H9 (cell line): ENCODE results near the gene AMPH. TPM values are rescaled to one million over a fixed set of nuclear protein-coding genes. Genes with fewer than 3 reads are reported as not detected.

Source experiments
- DNase-seq: peaks from one replicate; pipeline ENCODE4 v3.0.0-alpha.2; 2017
- H2AFZ ChIP-seq: one replicate; pipeline ENCODE4 v1.6.1; 2013; ENCODE audit warnings: mild to moderate bottlenecking, low read length, control low read depth, moderate library complexity
- H2AK5ac ChIP-seq: 2 replicates; pipeline ENCODE4 v1.6.1; 2013; ENCODE audit warnings: low read length, control low read depth, mixed read lengths; ENCODE audit not compliant: insufficient read length
- H2BK120ac ChIP-seq: one replicate; pipeline ENCODE4 v1.6.1; 2013; ENCODE audit warnings: low read depth, mild to moderate bottlenecking, low read length, control low read depth, inconsistent platforms; ENCODE audit not compliant: poor library complexity, severe bottlenecking
- H2BK12ac ChIP-seq: 2 replicates; pipeline ENCODE4 v1.6.1; 2013; ENCODE audit warnings: low read length, control low read depth, mixed read lengths, low read depth; ENCODE audit not compliant: insufficient read length
- H2BK15ac ChIP-seq: 2 replicates; pipeline ENCODE4 v1.6.1; 2013; ENCODE audit warnings: low read depth, low read length, control low read depth
- H2BK20ac ChIP-seq: one replicate; pipeline ENCODE4 v1.6.1; 2013; ENCODE audit warnings: low read depth, mild to moderate bottlenecking, low read length, control low read depth, inconsistent platforms; ENCODE audit not compliant: poor library complexity, severe bottlenecking
- H2BK5ac ChIP-seq: 2 replicates; pipeline ENCODE4 v1.6.1; 2013; ENCODE audit warnings: low read length, control low read depth, mixed read lengths; ENCODE audit not compliant: insufficient read length
- H3K14ac ChIP-seq: 2 replicates; pipeline ENCODE4 v1.6.1; 2013; ENCODE audit warnings: low read length, control low read depth; ENCODE audit not compliant: insufficient read depth
- H3K18ac ChIP-seq: 2 replicates; pipeline ENCODE4 v1.6.1; 2013; ENCODE audit warnings: low read depth, mild to moderate bottlenecking, mixed read lengths, low read length, control low read depth; ENCODE audit not compliant: insufficient read length
- H3K23ac ChIP-seq: 2 replicates; pipeline ENCODE4 v1.6.1; 2013; ENCODE audit warnings: low read length, control low read depth, mixed read lengths, low read depth; ENCODE audit not compliant: insufficient read length
- H3K23me2 ChIP-seq: 2 replicates; pipeline ENCODE4 v1.6.1; 2013; ENCODE audit warnings: low read depth, mild to moderate bottlenecking, mixed read lengths, low read length, control low read depth; ENCODE audit not compliant: insufficient read length, poor library complexity, severe bottlenecking
- H3K27ac ChIP-seq: 2 replicates; pipeline ENCODE4 v1.5.1; 2013; ENCODE audit warnings: low read length, control low read depth, mixed read lengths, low read depth; ENCODE audit not compliant: insufficient read length
- H3K27me3 ChIP-seq: 2 replicates; pipeline ENCODE4 v1.6.1; 2013; ENCODE audit warnings: low read length, control low read depth, inconsistent platforms; ENCODE audit not compliant: insufficient read depth
- H3K4ac ChIP-seq: 2 replicates; pipeline ENCODE4 v1.6.1; 2013; ENCODE audit warnings: low read depth, mild to moderate bottlenecking, control low read depth, inconsistent platforms, low read length, moderate library complexity
- H3K4me1 ChIP-seq: 2 replicates; pipeline ENCODE4 v1.6.1; 2013; ENCODE audit warnings: low read length, control low read depth, inconsistent platforms; ENCODE audit not compliant: insufficient read depth
- H3K4me2 ChIP-seq: 2 replicates; pipeline ENCODE4 v1.6.1; 2013; ENCODE audit warnings: low read length, control low read depth, mixed read lengths; ENCODE audit not compliant: insufficient read length, insufficient read depth
- H3K56ac ChIP-seq: 2 replicates; pipeline ENCODE4 v1.6.1; 2013; ENCODE audit warnings: low read depth, mild to moderate bottlenecking, mixed read lengths, low read length, control low read depth; ENCODE audit not compliant: insufficient read length
- H3K79me1 ChIP-seq: 2 replicates; pipeline ENCODE4 v1.6.1; 2013; ENCODE audit warnings: low read depth, mild to moderate bottlenecking, moderate library complexity, low read length, control low read depth, inconsistent platforms; ENCODE audit not compliant: insufficient read depth, poor library complexity, severe bottlenecking
- H3K79me2 ChIP-seq: 2 replicates; pipeline ENCODE4 v1.6.1; 2013; ENCODE audit warnings: low read length, control low read depth, inconsistent platforms; ENCODE audit not compliant: insufficient read depth
- H3K9ac ChIP-seq: 2 replicates; pipeline ENCODE4 v1.6.1; 2013; ENCODE audit warnings: low read length, control low read depth, mixed read lengths; ENCODE audit not compliant: insufficient read length; ENCODE audit errors: extremely low read depth
- H3K9me3 ChIP-seq: one replicate; pipeline ENCODE4 v1.6.1; 2013; ENCODE audit warnings: low read depth, low read length, inconsistent platforms; ENCODE audit not compliant: control insufficient read depth
- H3T11ph ChIP-seq: one replicate; pipeline ENCODE4 v1.6.1; 2013; ENCODE audit warnings: mild to moderate bottlenecking, low read length, control low read depth, inconsistent platforms
- H4K20me1 ChIP-seq: one replicate; pipeline ENCODE4 v1.6.1; 2013; ENCODE audit not compliant: control insufficient read depth, insufficient read length, insufficient read depth
- H4K5ac ChIP-seq: 2 replicates; pipeline ENCODE4 v1.6.1; 2013; ENCODE audit warnings: low read depth, mild to moderate bottlenecking, mixed read lengths, low read length, control low read depth; ENCODE audit not compliant: insufficient read length
- H4K8ac ChIP-seq: replicated peaks from 2 replicates; pipeline ENCODE4 v1.6.1; 2013; ENCODE audit warnings: low read length, control low read depth, mixed read lengths, low read depth; ENCODE audit not compliant: insufficient read length
- H4K91ac ChIP-seq: 2 replicates; pipeline ENCODE4 v1.6.1; 2013; ENCODE audit warnings: low read depth, mild to moderate bottlenecking, moderate library complexity, mixed read lengths, low read length, control low read depth; ENCODE audit not compliant: insufficient read length
- H3K27ac Mint-ChIP-seq, 3 experiments: 2 replicates in 2 of 3; 3 replicates in 1 of 3; pipeline ENCODE4 v1.8.0; 2020 to 2021; ENCODE audit warnings: mixed read lengths in 3 of 3, mild to moderate bottlenecking in 1 of 3, moderate library complexity in 1 of 3
- H3K27me3 Mint-ChIP-seq: 2 replicates; pipeline ENCODE4 v1.8.0; 2021; ENCODE audit warnings: low read depth, mild to moderate bottlenecking, moderate library complexity, mixed read lengths
- H3K36me3 Mint-ChIP-seq, 3 experiments: 2 replicates in 2 of 3; 3 replicates in 1 of 3; pipeline ENCODE4 v1.8.0; 2020 to 2021; ENCODE audit warnings: low read depth in 3 of 3, mixed read lengths in 3 of 3; ENCODE audit not compliant: insufficient read depth in 1 of 3
- H3K4me1 Mint-ChIP-seq, 2 experiments: 2 replicates each; pipeline ENCODE4 v1.8.0; 2020; ENCODE audit warnings: mixed read lengths in 2 of 2
- H3K4me3 Mint-ChIP-seq, 2 experiments: 2 replicates in 1 of 2; 3 replicates in 1 of 2; pipeline ENCODE4 v1.8.0; 2020 to 2021; ENCODE audit warnings: mild to moderate bottlenecking in 2 of 2, mixed read lengths in 2 of 2, moderate library complexity in 1 of 2
- H3K9me3 Mint-ChIP-seq, 2 experiments: 2 replicates in 1 of 2; 3 replicates in 1 of 2; pipeline ENCODE4 v1.8.0; 2020; ENCODE audit warnings: mild to moderate bottlenecking in 2 of 2, mixed read lengths in 2 of 2, moderate library complexity in 1 of 2
- WGBS: extraction: QIAGEN DNeasy Blood & Tissue Kit; methylation state at CpG from one replicate; pipeline ENCODE4 v1.1.7; 2013; ENCODE audit warnings: missing lambda C conversion rate, low lambda C conversion rate, mixed read lengths; ENCODE audit not compliant: insufficient read length; ENCODE audit errors: extremely low coverage; 5-methylcytosine and 5-hydroxymethylcytosine counted together
- total RNA-seq: library from RNA; stranded (reverse); gene quantifications from 2 replicates; pipeline ENCODE4 v1.2.1, GENCODE V29; 2021
- TF ChIP-seq, protein P1 (sequence below): fragments of 200-600 bp; sonication (generic); conservative IDR thresholded peaks from 3 replicates; pipeline ENCODE4 v1.8.0; 2021; ENCODE audit warnings: antibody characterized with exemption, mild to moderate bottlenecking

AMPH gene
- total RNA-seq, 1 experiment from 2014 or later: 4.8 TPM

GRCh38 chr7:38448054-38448453 is 183.1 kb downstream of the AMPH start:
- TF ChIP-seq, protein P1, sequence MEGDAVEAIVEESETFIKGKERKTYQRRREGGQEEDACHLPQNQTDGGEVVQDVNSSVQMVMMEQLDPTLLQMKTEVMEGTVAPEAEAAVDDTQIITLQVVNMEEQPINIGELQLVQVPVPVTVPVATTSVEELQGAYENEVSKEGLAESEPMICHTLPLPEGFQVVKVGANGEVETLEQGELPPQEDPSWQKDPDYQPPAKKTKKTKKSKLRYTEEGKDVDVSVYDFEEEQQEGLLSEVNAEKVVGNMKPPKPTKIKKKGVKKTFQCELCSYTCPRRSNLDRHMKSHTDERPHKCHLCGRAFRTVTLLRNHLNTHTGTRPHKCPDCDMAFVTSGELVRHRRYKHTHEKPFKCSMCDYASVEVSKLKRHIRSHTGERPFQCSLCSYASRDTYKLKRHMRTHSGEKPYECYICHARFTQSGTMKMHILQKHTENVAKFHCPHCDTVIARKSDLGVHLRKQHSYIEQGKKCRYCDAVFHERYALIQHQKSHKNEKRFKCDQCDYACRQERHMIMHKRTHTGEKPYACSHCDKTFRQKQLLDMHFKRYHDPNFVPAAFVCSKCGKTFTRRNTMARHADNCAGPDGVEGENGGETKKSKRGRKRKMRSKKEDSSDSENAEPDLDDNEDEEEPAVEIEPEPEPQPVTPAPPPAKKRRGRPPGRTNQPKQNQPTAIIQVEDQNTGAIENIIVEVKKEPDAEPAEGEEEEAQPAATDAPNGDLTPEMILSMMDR: no peak
- H2BK15ac ChIP-seq: no peak overlapping the region
- no peak overlapping the region for H4K91ac ChIP-seq
- H3K79me1 ChIP-seq: no peaks in the 10 kb centered on the region
- H3K14ac ChIP-seq: no peak overlapping the region
- H3K4me2 ChIP-seq: no peak overlapping the region
- no peak overlapping the region for H2BK120ac ChIP-seq
- no peak overlapping the region for H2AK5ac ChIP-seq
- no peak overlapping the region for H4K5ac ChIP-seq
- no peaks in the 10 kb centered on the region for H3K9me3 ChIP-seq
- H3K4me3 Mint-ChIP-seq: no peak overlapping the region
- no peak overlapping the region for H3K9ac ChIP-seq
- H3K27ac ChIP-seq: no peak overlapping the region
- H3K27me3 Mint-ChIP-seq: no peaks in the 10 kb centered on the region
- no peak overlapping the region for H3K23ac ChIP-seq
- H3K23me2 ChIP-seq: no peaks in the 10 kb centered on the region
- no CpG with 5 or more reads among the region's 2 CpGs for WGBS
- no peak overlapping the region for H2AFZ ChIP-seq
- no peaks in the 10 kb centered on the region for H3K36me3 Mint-ChIP-seq
- no peaks in the 10 kb centered on the region for H3K79me2 ChIP-seq
- H3K4me1 ChIP-seq: no peaks in the 10 kb centered on the region
- H3K27ac Mint-ChIP-seq: no peak overlapping the region
- H4K20me1 ChIP-seq: no peaks in the 10 kb centered on the region
- no peak overlapping the region for H2BK12ac ChIP-seq
- H3T11ph ChIP-seq: no peak overlapping the region
- H3K56ac ChIP-seq: no peak overlapping the region
- H3K18ac ChIP-seq: no peak overlapping the region
- no peak overlapping the region for H4K8ac ChIP-seq
- peaks cover 2% of the 10 kb centered on the region in 2 experiments for H3K4me1 Mint-ChIP-seq
- H2BK5ac ChIP-seq: no peak overlapping the region
- no peak for DNase-seq
- H3K4ac ChIP-seq: no peak overlapping the region
- H2BK20ac ChIP-seq: no peak overlapping the region
- H3K27me3 ChIP-seq: no peaks in the 10 kb centered on the region
- no peaks in the 10 kb centered on the region for H3K9me3 Mint-ChIP-seq
